ENCODE results near the gene GNA14. TPM values are rescaled to one million over a fixed set of nuclear protein-coding genes. Genes with fewer than 3 reads are reported as not detected.
"Not testable (repeated sequence)": the region's sequence is repeated elsewhere in the genome, so short reads cannot be mapped to it uniquely, and the experiment has no call there.

GNA14 gene
- total RNA-seq, 4 donors from 2014 or later = 3.9 to 12.4 (median 8.9) TPM

GRCh38 chr9:77421506-77422265 is 226.4 kb downstream of the GNA14 start:
- H3K9me3 ChIP-seq = no peaks in the 10 kb centered on the region
- no peak for TF ChIP-seq POLR2A (IDR thresholded peaks at IDR 0.05)
- TF ChIP-seq, protein P1, sequence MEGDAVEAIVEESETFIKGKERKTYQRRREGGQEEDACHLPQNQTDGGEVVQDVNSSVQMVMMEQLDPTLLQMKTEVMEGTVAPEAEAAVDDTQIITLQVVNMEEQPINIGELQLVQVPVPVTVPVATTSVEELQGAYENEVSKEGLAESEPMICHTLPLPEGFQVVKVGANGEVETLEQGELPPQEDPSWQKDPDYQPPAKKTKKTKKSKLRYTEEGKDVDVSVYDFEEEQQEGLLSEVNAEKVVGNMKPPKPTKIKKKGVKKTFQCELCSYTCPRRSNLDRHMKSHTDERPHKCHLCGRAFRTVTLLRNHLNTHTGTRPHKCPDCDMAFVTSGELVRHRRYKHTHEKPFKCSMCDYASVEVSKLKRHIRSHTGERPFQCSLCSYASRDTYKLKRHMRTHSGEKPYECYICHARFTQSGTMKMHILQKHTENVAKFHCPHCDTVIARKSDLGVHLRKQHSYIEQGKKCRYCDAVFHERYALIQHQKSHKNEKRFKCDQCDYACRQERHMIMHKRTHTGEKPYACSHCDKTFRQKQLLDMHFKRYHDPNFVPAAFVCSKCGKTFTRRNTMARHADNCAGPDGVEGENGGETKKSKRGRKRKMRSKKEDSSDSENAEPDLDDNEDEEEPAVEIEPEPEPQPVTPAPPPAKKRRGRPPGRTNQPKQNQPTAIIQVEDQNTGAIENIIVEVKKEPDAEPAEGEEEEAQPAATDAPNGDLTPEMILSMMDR (IDR thresholded peaks at IDR 0.05) = no peak
- DNase-seq = no peak
- no peak overlapping the region for H3K27ac ChIP-seq
- no peaks in the 10 kb centered on the region for H3K36me3 ChIP-seq
- H3K27me3 ChIP-seq = no peaks in the 10 kb centered on the region
- no peak overlapping the region for H3K4me3 ChIP-seq
- H3K4me1 ChIP-seq = no peaks in the 10 kb centered on the region

DNA sequence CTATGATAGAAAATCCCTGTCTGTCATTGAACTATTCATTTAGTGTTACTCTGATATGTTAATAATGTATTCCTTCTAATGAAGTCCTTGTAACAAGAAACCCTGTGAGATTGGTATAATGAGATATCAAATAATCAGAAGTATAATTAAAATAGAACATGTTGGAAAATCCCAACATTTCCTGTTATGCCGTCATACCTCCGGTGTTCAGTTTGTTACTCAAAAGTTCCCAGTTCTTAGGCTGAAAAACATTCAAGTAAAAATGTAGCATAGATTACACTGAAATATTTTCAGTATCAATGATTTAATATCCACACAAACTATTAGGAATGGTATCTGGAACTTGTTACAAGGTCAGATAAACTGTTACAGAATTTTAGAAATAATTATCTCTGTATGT is 227.5 kb downstream of the GNA14 start:
- Histone ChIP-seq H3K27ac (no peak overlapping the region), H3K4me1 (no peaks in the 10 kb centered on the region), H3K36me3 (no peaks in the 10 kb centered on the region), H3K4me3 (no peak overlapping the region), H3K27me3 (no peaks in the 10 kb centered on the region), H3K9me3 (no peaks in the 10 kb centered on the region)
- TF ChIP-seq, protein P1 (IDR thresholded peaks at IDR 0.05) = no peak
- TF ChIP-seq POLR2A (IDR thresholded peaks at IDR 0.05) = no peak
- no peak for DNase-seq

DNA sequence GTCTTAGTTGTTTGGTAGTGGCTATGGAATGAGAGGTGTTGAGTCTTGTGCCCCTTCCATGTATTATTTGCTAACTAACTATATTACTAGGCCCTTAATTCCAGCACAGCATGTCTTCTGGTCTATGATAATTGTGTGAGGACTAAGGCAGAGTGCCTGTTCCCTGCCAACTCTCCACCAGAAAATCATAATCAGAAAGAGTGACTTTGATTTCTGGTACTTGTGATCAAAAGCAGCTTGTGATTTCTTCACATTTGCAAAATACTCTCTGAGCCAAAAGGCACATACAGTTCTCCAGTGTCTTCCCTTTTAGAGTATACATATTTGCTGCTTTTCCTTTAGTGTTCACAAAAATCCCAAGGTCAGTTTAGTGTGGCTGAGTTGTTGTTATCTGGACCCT is 229.9 kb downstream of the GNA14 start:
- TF ChIP-seq, protein P1 (IDR thresholded peaks at IDR 0.05) = no peak
- no peak for TF ChIP-seq POLR2A (IDR thresholded peaks at IDR 0.05)
- Histone ChIP-seq H3K4me1 (no peaks in the 10 kb centered on the region), H3K27ac (no peak overlapping the region), H3K36me3 (no peaks in the 10 kb centered on the region), H3K4me3 (no peak overlapping the region), H3K9me3 (no peaks in the 10 kb centered on the region), H3K27me3 (no peaks in the 10 kb centered on the region)
- no peak for DNase-seq

DNA sequence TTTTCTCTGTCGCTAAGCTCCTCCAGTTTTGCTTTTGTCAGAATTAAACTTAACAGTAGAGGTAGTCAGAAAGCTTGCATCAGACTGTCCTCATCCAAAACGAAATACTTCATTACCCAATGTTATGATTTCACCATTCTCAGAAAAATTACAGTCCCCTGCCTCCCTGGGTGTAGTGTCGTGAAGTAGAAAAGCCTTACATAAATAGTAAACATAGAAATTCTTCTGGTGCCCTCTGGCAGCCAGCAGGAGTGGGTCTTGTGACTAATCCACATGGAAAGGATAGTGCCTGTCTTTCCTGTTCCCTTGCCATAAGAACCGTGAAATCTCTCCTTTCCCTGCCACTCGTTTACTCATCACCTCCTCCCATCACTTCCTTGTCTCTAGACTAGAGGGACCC is 230.6 kb downstream of the GNA14 start:
- Histone ChIP-seq H3K36me3 (no peaks in the 10 kb centered on the region), H3K9me3 (no peaks in the 10 kb centered on the region), H3K4me3 (no peak overlapping the region), H3K27me3 (no peaks in the 10 kb centered on the region), H3K4me1 (no peaks in the 10 kb centered on the region), H3K27ac (no peak overlapping the region)
- no peak for DNase-seq
- TF ChIP-seq POLR2A (IDR thresholded peaks at IDR 0.05) = no peak
- TF ChIP-seq, protein P1 (IDR thresholded peaks at IDR 0.05) = no peak

- not testable (repeated sequence) for H3K4me1 ChIP-seq, H3K27me3 ChIP-seq, H3K9me3 ChIP-seq, H3K4me3 ChIP-seq, H3K27ac ChIP-seq, DNase-seq
- H3K36me3 ChIP-seq = peaks cover 0 to 35% (median 0%) of the 10 kb centered on the region in 3 donors
These were observed 239.6 kb downstream of the GNA14 start for GRCh38 chr9:77408521-77408920.

DNA sequence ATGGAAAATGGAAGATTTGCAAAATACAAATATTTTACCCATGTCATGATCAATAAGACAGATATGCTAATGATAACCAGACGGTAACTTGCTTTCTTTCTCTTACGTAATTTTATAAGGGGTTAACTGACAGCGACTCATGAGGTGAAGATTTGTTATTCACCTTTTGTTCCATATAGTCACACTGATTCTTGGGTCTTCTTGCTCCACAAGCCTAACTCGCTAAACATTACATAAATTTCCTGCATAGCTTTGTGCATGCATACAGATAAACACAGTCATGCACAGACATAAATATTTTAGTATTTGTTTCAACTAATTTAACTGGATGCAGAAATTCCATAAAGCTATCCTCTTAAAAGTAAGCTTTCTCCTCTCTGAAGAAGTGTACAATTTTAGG is 244.9 kb downstream of the GNA14 start:
- Histone ChIP-seq H3K27ac (no peak overlapping the region), H3K36me3 (peaks cover 0 to 29% (median 0%) of the 10 kb centered on the region in 3 donors), H3K9me3 (no peaks in the 10 kb centered on the region), H3K4me3 (no peak overlapping the region), H3K27me3 (no peaks in the 10 kb centered on the region), H3K4me1 (no peaks in the 10 kb centered on the region)
- no peak for DNase-seq
- TF ChIP-seq, protein P1 (IDR thresholded peaks at IDR 0.05) = no peak
- no peak for TF ChIP-seq POLR2A (IDR thresholded peaks at IDR 0.05)

Data from Peyer's patch (tissue), 4 donors.